SU-DHL-6 (cell line): ENCODE measurements around the gene PCYT2.

ENCODE experiments used
- H2AFZ ChIP-seq: fragments of 200-600 bp; sonication (generic); 2 replicates; pipeline ENCODE4 v1.6.1; 2014; ENCODE audit warnings: low read depth, mild to moderate bottlenecking, moderate library complexity, mixed read lengths, antibody characterized with exemption, low read length; ENCODE audit not compliant: severe bottlenecking
- H3F3A ChIP-seq: fragments of 200-600 bp; shearing (Covaris generic); 2 replicates; pipeline ENCODE4 v1.6.0; 2016; ENCODE audit warnings: antibody characterized with exemption, mild to moderate bottlenecking; ENCODE audit not compliant: insufficient read depth
- H3K27ac ChIP-seq: fragments of 200-600 bp; sonication (generic); 2 replicates; pipeline ENCODE4 v1.5.1; 2016; ENCODE audit warnings: low read depth, mild to moderate bottlenecking, low read length, moderate library complexity, mixed read lengths
- H3K27me3 ChIP-seq: fragments of 200-600 bp; sonication (generic), shearing (Covaris generic); 2 replicates; pipeline ENCODE4 v1.6.0; 2014; ENCODE audit warnings: mild to moderate bottlenecking, low read length
- H3K36me3 ChIP-seq: fragments of 200-600 bp; sonication (generic); 2 replicates; pipeline ENCODE4 v1.6.1; 2014; ENCODE audit warnings: mild to moderate bottlenecking, low read length, mixed read lengths
- H3K4me2 ChIP-seq: fragments of 300-600, 200-600 bp; shearing (Covaris generic), sonication (generic); 2 replicates; pipeline ENCODE4 v1.6.0; 2014; ENCODE audit warnings: low read length, low read depth, mild to moderate bottlenecking; ENCODE audit not compliant: poor library complexity, severe bottlenecking
- H3K4me3 ChIP-seq: fragments of 200-600 bp; sonication (generic); 2 replicates; pipeline ENCODE4 v1.5.1; 2014; ENCODE audit warnings: antibody characterized with exemption, low read length, mild to moderate bottlenecking, mixed read lengths; ENCODE audit not compliant: insufficient read depth, poor library complexity, severe bottlenecking
- H3K79me2 ChIP-seq: fragments of 200-600 bp; sonication (generic); 2 replicates; pipeline ENCODE4 v1.6.1; 2014; ENCODE audit warnings: mild to moderate bottlenecking, low read length, moderate library complexity; ENCODE audit not compliant: insufficient read depth
- H3K9ac ChIP-seq: fragments of 200-600 bp; sonication (generic); 2 replicates; pipeline ENCODE4 v1.7.0; 2014; ENCODE audit warnings: mild to moderate bottlenecking, low read length
- H3K9me2 ChIP-seq: fragments of 200-600 bp; sonication (generic); replicated peaks from 2 replicates; pipeline ENCODE4 v1.6.1; 2014; ENCODE audit warnings: low read length; ENCODE audit not compliant: insufficient read depth
- H3K9me3 ChIP-seq: fragments of 200-600 bp; sonication (generic); 2 replicates; pipeline ENCODE4 v1.6.1; 2014; ENCODE audit warnings: low read length, mixed read lengths; ENCODE audit not compliant: insufficient read depth
- H4K20me1 ChIP-seq: fragments of 200-600 bp; sonication (generic); 2 replicates; pipeline ENCODE4 v1.6.1; 2014; ENCODE audit warnings: low read depth, mild to moderate bottlenecking, antibody characterized with exemption, low read length, moderate library complexity, mixed read lengths
- CTCF ChIP-seq: fragments of 200-600 bp; sonication (generic); IDR thresholded peaks from one replicate; pipeline ENCODE4 v1.5.1; 2017; ENCODE audit warnings: antibody characterized with exemption, mild to moderate bottlenecking, low read length, moderate library complexity; ENCODE audit not compliant: insufficient read depth, poor library complexity, severe bottlenecking
- EZH2phosphoT487 ChIP-seq: fragments of 200-600 bp; sonication (generic), shearing (Covaris generic); conservative IDR thresholded peaks from 2 replicates; pipeline ENCODE4 v1.6.1; 2018; ENCODE audit warnings: mild to moderate bottlenecking, antibody characterized with exemption, low read length, moderate library complexity, mixed read lengths

The PCYT2 gene

DNA sequence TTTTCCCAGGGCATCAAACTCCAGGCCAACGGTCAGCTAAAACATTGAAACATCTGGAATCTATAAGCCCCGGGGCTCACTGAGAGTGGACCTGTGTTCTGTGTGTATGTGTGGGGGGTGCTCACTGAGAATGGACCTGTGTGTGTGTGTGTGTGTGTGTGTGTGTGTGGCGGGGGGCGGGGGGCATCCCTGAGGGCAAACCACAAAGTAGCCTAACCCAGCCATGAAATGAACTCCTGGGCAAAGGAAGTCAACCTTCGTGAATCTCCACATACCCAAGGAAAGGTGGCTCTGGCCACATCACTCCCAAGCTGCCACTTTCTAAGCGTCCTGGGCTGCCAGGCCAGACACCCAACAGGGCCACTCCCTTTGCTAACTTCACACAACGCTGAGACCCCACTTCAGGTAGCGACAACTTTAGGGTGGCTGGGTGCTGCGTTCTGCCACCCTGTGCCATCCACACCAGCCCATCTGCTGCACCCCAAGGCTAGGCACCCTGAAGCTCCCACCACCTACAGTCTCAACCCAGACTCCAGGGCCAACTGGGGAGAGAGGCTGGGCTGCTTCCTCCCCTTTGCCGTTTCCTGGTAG, 14.8 kb upstream of the PCYT2 start:
- Histone ChIP-seq H3K9me3 (no peaks in the 10 kb centered on the region), H3K27me3 (no peaks in the 10 kb centered on the region), H3K4me3 (peak overlapping the region; percentile 92), H3F3A (0 out of 2 replicates have a peak, but pooled peaks cover 8% of the 10 kb centered on the region), H3K36me3 (no peaks in the 10 kb centered on the region), H4K20me1 (no peaks in the 10 kb centered on the region), H3K9ac (peak overlapping the region; percentile 93), H3K27ac (peak overlapping the region; percentile 86), H2AFZ (no peak overlapping the region), H3K9me2 (no peaks in the 10 kb centered on the region), H3K4me2 (peak overlapping the region; percentile 71), H3K79me2 (peaks cover 52% of the 10 kb centered on the region)
- TF ChIP-seq CTCF, result no peak
- TF ChIP-seq EZH2phosphoT487, result no peak

DNA sequence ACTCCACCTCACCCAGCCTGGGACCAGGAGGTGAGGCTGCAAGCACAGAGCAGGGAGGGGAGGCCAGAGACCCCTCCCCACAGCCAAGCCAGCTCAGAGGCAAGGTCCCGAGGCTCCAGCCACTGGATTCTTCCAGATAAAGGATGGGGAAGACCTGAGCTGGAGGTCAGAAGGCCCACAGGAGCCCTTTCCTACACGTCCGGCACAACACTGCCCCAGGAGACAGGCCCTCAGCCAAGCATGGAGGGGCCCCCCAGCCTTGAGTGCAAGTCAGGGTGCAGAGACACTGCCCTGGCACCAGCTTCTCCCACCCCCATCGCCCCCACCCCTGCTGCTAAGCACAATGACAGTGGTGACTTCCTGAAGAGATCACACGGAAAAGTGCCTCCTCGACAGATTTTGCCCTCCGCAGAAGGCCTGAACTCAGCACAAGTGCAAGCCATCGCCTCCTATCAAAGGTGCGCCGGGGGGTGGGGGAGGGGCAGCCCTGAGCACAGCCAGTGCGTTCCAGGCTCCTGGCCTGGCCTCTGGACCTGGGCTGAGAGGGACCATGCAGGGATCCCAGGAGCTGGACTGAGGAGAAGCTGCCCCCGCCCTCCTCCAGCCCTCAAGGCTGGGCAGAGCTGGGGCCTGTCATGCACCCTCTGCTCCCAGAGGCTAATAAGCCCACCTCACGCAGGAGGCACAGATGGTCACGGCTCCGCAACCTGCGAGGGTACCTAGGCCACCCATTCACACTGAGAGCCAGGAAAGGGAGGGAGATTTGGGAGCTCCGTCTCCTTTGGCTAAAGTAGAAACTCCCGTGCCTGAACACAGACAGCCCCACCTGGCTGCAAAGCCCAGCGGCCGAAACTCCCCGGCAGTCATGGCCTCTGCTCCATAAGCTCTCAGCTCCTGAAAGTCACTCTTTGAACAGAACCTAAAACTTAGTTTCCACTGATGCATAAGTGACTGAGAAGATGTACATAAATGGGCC, 13.6 kb upstream of the PCYT2 start:
- no peak overlapping the region for H3K9ac ChIP-seq
- no peak overlapping the region for H3K4me2 ChIP-seq
- H3K27me3 ChIP-seq, result no peaks in the 10 kb centered on the region
- no peak overlapping the region for H3K4me3 ChIP-seq
- no peaks in the 10 kb centered on the region for H3K9me3 ChIP-seq
- H3K9me2 ChIP-seq, result no peaks in the 10 kb centered on the region
- H3K27ac ChIP-seq, result no peak overlapping the region
- H3K36me3 ChIP-seq, result no peaks in the 10 kb centered on the region
- no peak overlapping the region for H2AFZ ChIP-seq
- H3F3A ChIP-seq, result no peaks in the 10 kb centered on the region
- no peaks in the 10 kb centered on the region for H4K20me1 ChIP-seq
- H3K79me2 ChIP-seq, result peaks cover 63% of the 10 kb centered on the region
- TF ChIP-seq EZH2phosphoT487 (no peak), CTCF (no peak)

GRCh38 chr17:81923302-81924260, 12.4 kb upstream of the PCYT2 start:
- Histone ChIP-seq H3K9me2 (no peaks in the 10 kb centered on the region), H3K4me3 (no peak overlapping the region), H4K20me1 (no peaks in the 10 kb centered on the region), H3K36me3 (no peaks in the 10 kb centered on the region), H3K79me2 (peaks cover 68% of the 10 kb centered on the region), H3K9ac (no peak overlapping the region), H3K27ac (no peak overlapping the region), H3F3A (no peaks in the 10 kb centered on the region), H3K27me3 (no peaks in the 10 kb centered on the region), H3K9me3 (no peaks in the 10 kb centered on the region), H2AFZ (no peak overlapping the region), H3K4me2 (no peak overlapping the region)
- TF ChIP-seq EZH2phosphoT487 (no peak), CTCF (no peak)
